Liver (tissue), 3 donors: ENCODE measurements around the gene RASAL2.

Source experiments
- ATF3 ChIP-seq: IDR thresholded peaks from 2 replicates; pipeline ENCODE4 v1.6.1; 2016; ENCODE audit warnings: antibody characterized with exemption
- CTCF ChIP-seq: fragments of 150-350 bp; IDR thresholded peaks from 2 replicates; pipeline ENCODE4 v1.5.1; 2017; ENCODE audit warnings: improper control_type of control experiment, low read depth, low read length; ENCODE audit not compliant: missing input control
- EGR1 ChIP-seq, 2 donors: IDR thresholded peaks; 2 replicates each; pipeline ENCODE4 v1.6.1; 2016 to 2018; ENCODE audit warnings: antibody characterized with exemption in 2 of 2, low read depth in 2 of 2
- FOXA1 ChIP-seq: IDR thresholded peaks from 2 replicates; pipeline ENCODE4 v1.6.1; 2016; ENCODE audit warnings: antibody characterized with exemption
- GABPA ChIP-seq, 2 donors: IDR thresholded peaks in 1 of 2; conservative IDR thresholded peaks in 1 of 2; 2 replicates each; pipeline ENCODE4 v1.6.1; 2016; ENCODE audit warnings: antibody characterized with exemption in 2 of 2, mild to moderate bottlenecking in 1 of 2, moderate library complexity in 1 of 2
- HNF4A ChIP-seq, 2 donors: conservative IDR thresholded peaks; 2 replicates each; pipeline ENCODE4 v1.6.1; 2016; ENCODE audit warnings: antibody characterized with exemption in 2 of 2, mild to moderate bottlenecking in 2 of 2
- MAX ChIP-seq: IDR thresholded peaks from 2 replicates; pipeline ENCODE4 v1.6.1; 2016; ENCODE audit warnings: antibody characterized with exemption
- RAD21 ChIP-seq, 2 donors: IDR thresholded peaks; 2 replicates each; pipeline ENCODE4 v1.6.1; 2016; ENCODE audit warnings: antibody characterized with exemption in 2 of 2, mild to moderate bottlenecking in 2 of 2
- REST ChIP-seq: IDR thresholded peaks from 2 replicates; pipeline ENCODE4 v1.6.1; 2016; ENCODE audit warnings: antibody characterized with exemption, mild to moderate bottlenecking
- SP1 ChIP-seq: IDR thresholded peaks from 2 replicates; pipeline ENCODE4 v1.6.1; 2018; ENCODE audit warnings: antibody characterized with exemption, mild to moderate bottlenecking
- TAF1 ChIP-seq: conservative IDR thresholded peaks from 2 replicates; pipeline ENCODE4 v1.6.1; 2016; ENCODE audit warnings: antibody characterized with exemption, mild to moderate bottlenecking
- YY1 ChIP-seq: IDR thresholded peaks from 2 replicates; pipeline ENCODE4 v1.6.1; 2016; ENCODE audit warnings: antibody characterized with exemption, mild to moderate bottlenecking
- ZBTB33 ChIP-seq: IDR thresholded peaks from 2 replicates; pipeline ENCODE4 v1.6.1; 2016; ENCODE audit warnings: antibody characterized with exemption
- donor health status: healthy.
- donor health status: healthy.

- TF ChIP-seq CTCF = no peak
- no peak for TF ChIP-seq FOXA1
- TF ChIP-seq REST = no peak
- TF ChIP-seq HNF4A (conservative IDR thresholded peaks at IDR 0.05) = no peak
- TF ChIP-seq ATF3 = no peak
- TF ChIP-seq YY1 = no peak
- TF ChIP-seq ZBTB33 = no peak
- TF ChIP-seq EGR1 (IDR thresholded peaks at IDR 0.05; ENCODE audit: low read depth in 2 of 2) = no peak
- no peak for TF ChIP-seq SP1
- no peak for TF ChIP-seq GABPA (IDR thresholded peaks at IDR 0.05 in 1 of 2, conservative IDR thresholded peaks at IDR 0.05 in 1 of 2)
- TF ChIP-seq TAF1 = no peak
- TF ChIP-seq RAD21 (IDR thresholded peaks at IDR 0.05) = peak; percentile 28 to 38
- TF ChIP-seq MAX = no peak
Measured at GRCh38 chr1:178137238-178137637, 43.3 kb downstream of the RASAL2 start.
